Measurements from ENCODE around the gene AFAP1.

DNA sequence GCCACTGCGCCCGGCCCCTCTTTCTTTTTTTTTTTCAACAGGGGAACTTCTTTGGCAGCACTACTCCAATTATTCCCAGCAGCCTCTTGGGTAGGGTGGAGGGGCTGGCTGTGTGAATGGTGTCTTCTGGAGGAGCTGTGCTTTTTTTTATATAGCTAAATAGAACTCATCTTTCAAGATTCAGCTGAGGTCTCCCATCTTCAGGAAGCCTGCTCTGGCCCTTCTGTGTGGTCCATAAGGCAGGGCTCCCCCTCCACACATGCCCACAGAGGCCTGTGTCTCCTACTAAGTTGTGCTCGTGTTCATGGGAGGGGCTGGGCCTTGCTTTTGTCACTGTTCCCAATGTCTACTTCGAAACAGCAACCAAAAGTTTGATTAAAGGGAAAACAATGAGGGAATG is 116.8 kb downstream of the AFAP1 start:
- no peak for TF ChIP-seq EZH2 (IDR thresholded peaks at IDR 0.05)
- TF ChIP-seq, protein P1, sequence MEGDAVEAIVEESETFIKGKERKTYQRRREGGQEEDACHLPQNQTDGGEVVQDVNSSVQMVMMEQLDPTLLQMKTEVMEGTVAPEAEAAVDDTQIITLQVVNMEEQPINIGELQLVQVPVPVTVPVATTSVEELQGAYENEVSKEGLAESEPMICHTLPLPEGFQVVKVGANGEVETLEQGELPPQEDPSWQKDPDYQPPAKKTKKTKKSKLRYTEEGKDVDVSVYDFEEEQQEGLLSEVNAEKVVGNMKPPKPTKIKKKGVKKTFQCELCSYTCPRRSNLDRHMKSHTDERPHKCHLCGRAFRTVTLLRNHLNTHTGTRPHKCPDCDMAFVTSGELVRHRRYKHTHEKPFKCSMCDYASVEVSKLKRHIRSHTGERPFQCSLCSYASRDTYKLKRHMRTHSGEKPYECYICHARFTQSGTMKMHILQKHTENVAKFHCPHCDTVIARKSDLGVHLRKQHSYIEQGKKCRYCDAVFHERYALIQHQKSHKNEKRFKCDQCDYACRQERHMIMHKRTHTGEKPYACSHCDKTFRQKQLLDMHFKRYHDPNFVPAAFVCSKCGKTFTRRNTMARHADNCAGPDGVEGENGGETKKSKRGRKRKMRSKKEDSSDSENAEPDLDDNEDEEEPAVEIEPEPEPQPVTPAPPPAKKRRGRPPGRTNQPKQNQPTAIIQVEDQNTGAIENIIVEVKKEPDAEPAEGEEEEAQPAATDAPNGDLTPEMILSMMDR (IDR thresholded peaks at IDR 0.05), result no peak
- no peak for TF ChIP-seq EZH2phosphoT487 (IDR thresholded peaks at IDR 0.05)

All from neural progenitor cell (in vitro differentiated cells).